HG03457 (cell line): Measurements from ENCODE around the gene ADAMTS17.

Source experiments
- ATAC-seq: cut with Tn5 transposase; IDR thresholded peaks from one replicate; pipeline ENCODE4 v1.9.1; 2021; ENCODE audit warnings: moderate number of reproducible peaks; ENCODE audit not compliant: unreplicated experiment

ADAMTS17 gene

GRCh38 chr15:100278596-100279380 lies 63.0 kb downstream of the ADAMTS17 start:
- ATAC-seq, result no peak

- no peak for ATAC-seq
These were observed 64.5 kb downstream of the ADAMTS17 start for GRCh38 chr15:100277087-100277855.

- no peak for ATAC-seq
These were observed 65.3 kb downstream of the ADAMTS17 start for GRCh38 chr15:100276506-100276905.

GRCh38 chr15:100275641-100276040 lies 66.1 kb downstream of the ADAMTS17 start:
- no peak for ATAC-seq

GRCh38 chr15:100269831-100270230 lies 71.9 kb downstream of the ADAMTS17 start:
- no peak for ATAC-seq

GRCh38 chr15:100266166-100266565 lies 75.6 kb downstream of the ADAMTS17 start:
- ATAC-seq, result no peak

- no peak for ATAC-seq
These were observed 76.1 kb downstream of the ADAMTS17 start for GRCh38 chr15:100265641-100266035.

GRCh38 chr15:100264994-100265640 lies 76.7 kb downstream of the ADAMTS17 start:
- ATAC-seq, result no peak

GRCh38 chr15:100263721-100264455 lies 77.9 kb downstream of the ADAMTS17 start:
- no peak for ATAC-seq

- ATAC-seq, result no peak
These were observed 78.7 kb downstream of the ADAMTS17 start for GRCh38 chr15:100263031-100263430.

- ATAC-seq, result no peak
These were observed 80.2 kb downstream of the ADAMTS17 start for GRCh38 chr15:100261302-100262240.

GRCh38 chr15:100259266-100259665 lies 82.5 kb downstream of the ADAMTS17 start:
- no peak for ATAC-seq

- ATAC-seq, result no peak
These were observed 84.7 kb downstream of the ADAMTS17 start for GRCh38 chr15:100256970-100257650.

- ATAC-seq, result no peak
These were observed 85.4 kb downstream of the ADAMTS17 start for GRCh38 chr15:100256101-100256969.

GRCh38 chr15:100255644-100256043 lies 86.1 kb downstream of the ADAMTS17 start:
- no peak for ATAC-seq

GRCh38 chr15:100254691-100255090 lies 87.1 kb downstream of the ADAMTS17 start:
- ATAC-seq, result no peak

- ATAC-seq, result no peak
These were observed 87.5 kb downstream of the ADAMTS17 start for GRCh38 chr15:100254285-100254684.

- ATAC-seq, result no peak
These were observed 88.1 kb downstream of the ADAMTS17 start for GRCh38 chr15:100253640-100254039.
